H9 (cell line): ENCODE data around the gene DUSP5. TPM values are rescaled to one million over a fixed set of nuclear protein-coding genes. Genes with fewer than 3 reads are reported as not detected.

Experiments
- DNase-seq: peaks from one replicate; pipeline ENCODE4 v3.0.0-alpha.2; 2017
- H2AFZ ChIP-seq: one replicate; pipeline ENCODE4 v1.6.1; 2013; ENCODE audit warnings: mild to moderate bottlenecking, low read length, control low read depth, moderate library complexity
- H2AK5ac ChIP-seq: 2 replicates; pipeline ENCODE4 v1.6.1; 2013; ENCODE audit warnings: low read length, control low read depth, mixed read lengths; ENCODE audit not compliant: insufficient read length
- H2BK120ac ChIP-seq: one replicate; pipeline ENCODE4 v1.6.1; 2013; ENCODE audit warnings: low read depth, mild to moderate bottlenecking, low read length, control low read depth, inconsistent platforms; ENCODE audit not compliant: poor library complexity, severe bottlenecking
- H2BK12ac ChIP-seq: 2 replicates; pipeline ENCODE4 v1.6.1; 2013; ENCODE audit warnings: low read length, control low read depth, mixed read lengths, low read depth; ENCODE audit not compliant: insufficient read length
- H2BK15ac ChIP-seq: 2 replicates; pipeline ENCODE4 v1.6.1; 2013; ENCODE audit warnings: low read depth, low read length, control low read depth
- H2BK20ac ChIP-seq: one replicate; pipeline ENCODE4 v1.6.1; 2013; ENCODE audit warnings: low read depth, mild to moderate bottlenecking, low read length, control low read depth, inconsistent platforms; ENCODE audit not compliant: poor library complexity, severe bottlenecking
- H2BK5ac ChIP-seq: 2 replicates; pipeline ENCODE4 v1.6.1; 2013; ENCODE audit warnings: low read length, control low read depth, mixed read lengths; ENCODE audit not compliant: insufficient read length
- H3K14ac ChIP-seq: 2 replicates; pipeline ENCODE4 v1.6.1; 2013; ENCODE audit warnings: low read length, control low read depth; ENCODE audit not compliant: insufficient read depth
- H3K18ac ChIP-seq: 2 replicates; pipeline ENCODE4 v1.6.1; 2013; ENCODE audit warnings: low read depth, mild to moderate bottlenecking, mixed read lengths, low read length, control low read depth; ENCODE audit not compliant: insufficient read length
- H3K23ac ChIP-seq: 2 replicates; pipeline ENCODE4 v1.6.1; 2013; ENCODE audit warnings: low read length, control low read depth, mixed read lengths, low read depth; ENCODE audit not compliant: insufficient read length
- H3K23me2 ChIP-seq: 2 replicates; pipeline ENCODE4 v1.6.1; 2013; ENCODE audit warnings: low read depth, mild to moderate bottlenecking, mixed read lengths, low read length, control low read depth; ENCODE audit not compliant: insufficient read length, poor library complexity, severe bottlenecking
- H3K27ac ChIP-seq: 2 replicates; pipeline ENCODE4 v1.5.1; 2013; ENCODE audit warnings: low read length, control low read depth, mixed read lengths, low read depth; ENCODE audit not compliant: insufficient read length
- H3K27me3 ChIP-seq: 2 replicates; pipeline ENCODE4 v1.6.1; 2013; ENCODE audit warnings: low read length, control low read depth, inconsistent platforms; ENCODE audit not compliant: insufficient read depth
- H3K4ac ChIP-seq: 2 replicates; pipeline ENCODE4 v1.6.1; 2013; ENCODE audit warnings: low read depth, mild to moderate bottlenecking, control low read depth, inconsistent platforms, low read length, moderate library complexity
- H3K4me1 ChIP-seq: 2 replicates; pipeline ENCODE4 v1.6.1; 2013; ENCODE audit warnings: low read length, control low read depth, inconsistent platforms; ENCODE audit not compliant: insufficient read depth
- H3K4me2 ChIP-seq: 2 replicates; pipeline ENCODE4 v1.6.1; 2013; ENCODE audit warnings: low read length, control low read depth, mixed read lengths; ENCODE audit not compliant: insufficient read length, insufficient read depth
- H3K56ac ChIP-seq: 2 replicates; pipeline ENCODE4 v1.6.1; 2013; ENCODE audit warnings: low read depth, mild to moderate bottlenecking, mixed read lengths, low read length, control low read depth; ENCODE audit not compliant: insufficient read length
- H3K79me1 ChIP-seq: 2 replicates; pipeline ENCODE4 v1.6.1; 2013; ENCODE audit warnings: low read depth, mild to moderate bottlenecking, moderate library complexity, low read length, control low read depth, inconsistent platforms; ENCODE audit not compliant: insufficient read depth, poor library complexity, severe bottlenecking
- H3K79me2 ChIP-seq: 2 replicates; pipeline ENCODE4 v1.6.1; 2013; ENCODE audit warnings: low read length, control low read depth, inconsistent platforms; ENCODE audit not compliant: insufficient read depth
- H3K9ac ChIP-seq: 2 replicates; pipeline ENCODE4 v1.6.1; 2013; ENCODE audit warnings: low read length, control low read depth, mixed read lengths; ENCODE audit not compliant: insufficient read length; ENCODE audit errors: extremely low read depth
- H3K9me3 ChIP-seq: one replicate; pipeline ENCODE4 v1.6.1; 2013; ENCODE audit warnings: low read depth, low read length, inconsistent platforms; ENCODE audit not compliant: control insufficient read depth
- H3T11ph ChIP-seq: one replicate; pipeline ENCODE4 v1.6.1; 2013; ENCODE audit warnings: mild to moderate bottlenecking, low read length, control low read depth, inconsistent platforms
- H4K20me1 ChIP-seq: one replicate; pipeline ENCODE4 v1.6.1; 2013; ENCODE audit not compliant: control insufficient read depth, insufficient read length, insufficient read depth
- H4K5ac ChIP-seq: 2 replicates; pipeline ENCODE4 v1.6.1; 2013; ENCODE audit warnings: low read depth, mild to moderate bottlenecking, mixed read lengths, low read length, control low read depth; ENCODE audit not compliant: insufficient read length
- H4K8ac ChIP-seq: replicated peaks from 2 replicates; pipeline ENCODE4 v1.6.1; 2013; ENCODE audit warnings: low read length, control low read depth, mixed read lengths, low read depth; ENCODE audit not compliant: insufficient read length
- H4K91ac ChIP-seq: 2 replicates; pipeline ENCODE4 v1.6.1; 2013; ENCODE audit warnings: low read depth, mild to moderate bottlenecking, moderate library complexity, mixed read lengths, low read length, control low read depth; ENCODE audit not compliant: insufficient read length
- H3K27ac Mint-ChIP-seq, 3 experiments: 2 replicates in 2 of 3; 3 replicates in 1 of 3; pipeline ENCODE4 v1.8.0; 2020 to 2021; ENCODE audit warnings: mixed read lengths in 3 of 3, mild to moderate bottlenecking in 1 of 3, moderate library complexity in 1 of 3
- H3K27me3 Mint-ChIP-seq: 2 replicates; pipeline ENCODE4 v1.8.0; 2021; ENCODE audit warnings: low read depth, mild to moderate bottlenecking, moderate library complexity, mixed read lengths
- H3K36me3 Mint-ChIP-seq, 3 experiments: 2 replicates in 2 of 3; 3 replicates in 1 of 3; pipeline ENCODE4 v1.8.0; 2020 to 2021; ENCODE audit warnings: low read depth in 3 of 3, mixed read lengths in 3 of 3; ENCODE audit not compliant: insufficient read depth in 1 of 3
- H3K4me1 Mint-ChIP-seq, 2 experiments: 2 replicates each; pipeline ENCODE4 v1.8.0; 2020; ENCODE audit warnings: mixed read lengths in 2 of 2
- H3K4me3 Mint-ChIP-seq, 2 experiments: 2 replicates in 1 of 2; 3 replicates in 1 of 2; pipeline ENCODE4 v1.8.0; 2020 to 2021; ENCODE audit warnings: mild to moderate bottlenecking in 2 of 2, mixed read lengths in 2 of 2, moderate library complexity in 1 of 2
- H3K9me3 Mint-ChIP-seq, 2 experiments: 2 replicates in 1 of 2; 3 replicates in 1 of 2; pipeline ENCODE4 v1.8.0; 2020; ENCODE audit warnings: mild to moderate bottlenecking in 2 of 2, mixed read lengths in 2 of 2, moderate library complexity in 1 of 2
- CTCF ChIP-seq: fragments of 200-600 bp; sonication (generic); conservative IDR thresholded peaks from 3 replicates; pipeline ENCODE4 v1.8.0; 2021; ENCODE audit warnings: antibody characterized with exemption, mild to moderate bottlenecking
- WGBS: extraction: QIAGEN DNeasy Blood & Tissue Kit; methylation state at CpG from one replicate; pipeline ENCODE4 v1.1.7; 2013; ENCODE audit warnings: missing lambda C conversion rate, low lambda C conversion rate, mixed read lengths; ENCODE audit not compliant: insufficient read length; ENCODE audit errors: extremely low coverage; 5-methylcytosine and 5-hydroxymethylcytosine counted together
- total RNA-seq: library from RNA; stranded (reverse); gene quantifications from 2 replicates; pipeline ENCODE4 v1.2.1, GENCODE V29; 2021

The DUSP5 gene
- total RNA-seq, 1 experiment from 2014 or later, result 29.3 TPM

GRCh38 chr10:110533149-110533548 lies 35.4 kb downstream of the DUSP5 start:
- H3K79me1 ChIP-seq, result no peaks in the 10 kb centered on the region
- no peaks in the 10 kb centered on the region for H3K36me3 Mint-ChIP-seq
- no peak overlapping the region for H2AK5ac ChIP-seq
- H3K79me2 ChIP-seq, result no peaks in the 10 kb centered on the region
- no peak overlapping the region for H2BK12ac ChIP-seq
- no peak for TF ChIP-seq CTCF
- peaks cover 6% of the 10 kb centered on the region; the same call in 1 of the 2 replicates for H3K4me1 ChIP-seq
- H3T11ph ChIP-seq, result no peak overlapping the region
- H3K27me3 Mint-ChIP-seq, result no peaks in the 10 kb centered on the region
- H3K9me3 ChIP-seq, result no peaks in the 10 kb centered on the region
- WGBS, result no CpG with 5 or more reads among the region's 3 CpGs
- H3K4me3 Mint-ChIP-seq, result no peak overlapping the region
- no peaks in the 10 kb centered on the region; a peak in 1 of 5 replicates for H3K9me3 Mint-ChIP-seq
- H4K91ac ChIP-seq, result no peak overlapping the region
- H3K4me2 ChIP-seq, result no peak overlapping the region
- no peak overlapping the region for H3K4ac ChIP-seq
- H2BK20ac ChIP-seq, result no peak overlapping the region
- H2AFZ ChIP-seq, result no peak overlapping the region
- H3K27me3 ChIP-seq, result no peaks in the 10 kb centered on the region
- H2BK120ac ChIP-seq, result no peak overlapping the region
- H3K56ac ChIP-seq, result no peak overlapping the region
- no peak overlapping the region for H3K14ac ChIP-seq
- no peaks in the 10 kb centered on the region for H4K20me1 ChIP-seq
- H3K23ac ChIP-seq, result no peak overlapping the region
- no peak overlapping the region for H3K18ac ChIP-seq
- H3K27ac Mint-ChIP-seq, result peak overlapping the region in 2 of 3 experiments; percentile 18 to 37; a peak in 3 of 7 replicates
- peaks cover 4% of the 10 kb centered on the region for H3K23me2 ChIP-seq
- no peak overlapping the region for H4K5ac ChIP-seq
- H3K27ac ChIP-seq, result no peak overlapping the region
- no peak overlapping the region for H4K8ac ChIP-seq
- H3K4me1 Mint-ChIP-seq, result peaks cover 30 to 37% of the 10 kb centered on the region in 2 experiments
- no peak overlapping the region for H2BK15ac ChIP-seq
- DNase-seq, result no peak
- no peak overlapping the region for H3K9ac ChIP-seq
- no peak overlapping the region for H2BK5ac ChIP-seq
